ENCODE measurements around the gene ETFB. TPM values are rescaled to one million over a fixed set of nuclear protein-coding genes. Genes with fewer than 3 reads are reported as not detected.

Gene ETFB
- total RNA-seq, 1 experiment from 2014 or later = 125 TPM

DNA sequence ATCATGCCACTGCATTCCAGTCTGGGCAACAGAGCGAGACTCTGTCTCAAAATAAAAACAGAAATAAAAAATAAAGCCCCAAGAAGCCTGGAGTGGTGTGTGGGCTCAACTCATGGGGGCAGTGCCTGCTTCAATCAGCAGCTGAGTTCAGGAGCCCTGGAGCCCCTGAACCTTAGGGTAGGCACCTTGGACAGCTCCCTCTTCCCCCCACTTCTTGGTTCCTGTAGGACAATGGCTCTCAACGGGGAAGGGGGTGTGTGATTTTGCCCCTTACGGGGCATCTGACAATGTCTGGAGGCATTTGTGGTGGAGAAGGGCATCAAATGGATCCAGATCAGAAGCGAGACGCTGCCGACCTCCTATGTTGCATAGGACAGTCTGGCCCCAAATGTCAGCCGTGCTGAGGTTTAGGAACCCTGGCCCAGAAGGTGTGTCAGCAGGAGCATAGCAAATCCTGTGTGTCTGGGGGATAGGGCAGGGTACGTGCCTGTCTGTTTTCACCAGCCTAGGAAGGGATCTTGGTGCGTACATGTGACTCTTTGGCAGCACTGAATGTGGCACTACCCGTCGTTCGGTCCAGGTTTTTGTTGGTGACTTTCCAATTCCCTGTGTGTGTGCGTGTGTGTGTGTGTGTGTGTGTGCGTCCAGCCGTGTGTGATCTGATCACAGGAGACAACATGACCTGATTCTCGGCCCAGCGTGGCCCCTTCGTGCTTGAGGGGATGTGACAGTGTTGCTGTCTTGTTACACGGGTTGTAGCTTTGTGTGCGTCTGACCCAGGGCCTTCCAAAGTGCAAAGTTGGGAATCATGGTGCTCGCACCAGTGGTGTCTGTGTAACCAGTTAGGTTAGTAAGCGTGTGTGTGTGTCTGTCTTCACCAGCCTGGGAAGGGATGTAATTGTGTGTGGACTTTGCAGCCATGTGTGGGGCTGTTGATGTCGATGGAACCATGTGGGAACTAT is 47.2 kb downstream of the ETFB start:
- DNase-seq = peak; percentile 68
- Histone ChIP-seq H3K4me3 (ENCODE audit: insufficient read depth, low read depth, low read length) (no peak overlapping the region), H3K36me3 (replicated peaks; ENCODE audit: control insufficient read depth, insufficient read depth, low read length) (no peaks in the 10 kb centered on the region), H3K27me3 (ENCODE audit: control insufficient read depth, insufficient read depth, low read length) (no peaks in the 10 kb centered on the region)

DNA sequence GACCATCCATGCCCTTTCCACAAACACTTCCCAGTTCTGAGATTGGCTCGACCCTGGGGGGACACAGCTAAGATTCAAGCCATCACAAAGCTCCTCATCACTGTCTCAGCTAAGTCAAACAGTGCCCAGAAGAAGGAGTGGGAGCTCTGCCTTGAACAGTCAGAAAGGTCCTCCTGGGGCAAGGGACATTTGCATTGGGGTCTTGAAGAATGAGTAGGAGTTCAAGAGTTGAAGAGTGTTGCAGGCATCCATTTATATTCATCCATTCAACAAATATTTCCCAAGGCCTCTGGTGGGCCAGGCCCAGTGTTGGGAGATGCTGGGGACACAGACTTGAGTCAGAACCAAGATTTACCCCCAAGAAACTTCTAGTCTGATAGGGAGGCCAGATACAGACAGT is 48.2 kb downstream of the ETFB start:
- Histone ChIP-seq H3K27me3 (ENCODE audit: control insufficient read depth, insufficient read depth, low read length) (no peaks in the 10 kb centered on the region), H3K4me3 (ENCODE audit: insufficient read depth, low read depth, low read length) (no peak overlapping the region)
- no peak for DNase-seq

GRCh38 chr19:51317376-51317775 is 48.8 kb downstream of the ETFB start:
- H3K4me3 ChIP-seq (ENCODE audit: insufficient read depth, low read depth, low read length) = no peak overlapping the region
- no peak for DNase-seq
- H3K27me3 ChIP-seq (ENCODE audit: control insufficient read depth, insufficient read depth, low read length) = no peaks in the 10 kb centered on the region; the same call in 1 of the 2 replicates
- 0 out of 2 replicates have a peak, but pooled peaks cover 1% of the 10 kb centered on the region for H3K36me3 ChIP-seq (replicated peaks; ENCODE audit: control insufficient read depth, insufficient read depth, low read length)

More for the DNA sequence above, 48.2 kb downstream of the ETFB start:
- H3K36me3 ChIP-seq (replicated peaks; ENCODE audit: control insufficient read depth, insufficient read depth, low read length) = 0 out of 2 replicates have a peak, but pooled peaks cover 1% of the 10 kb centered on the region

DNA sequence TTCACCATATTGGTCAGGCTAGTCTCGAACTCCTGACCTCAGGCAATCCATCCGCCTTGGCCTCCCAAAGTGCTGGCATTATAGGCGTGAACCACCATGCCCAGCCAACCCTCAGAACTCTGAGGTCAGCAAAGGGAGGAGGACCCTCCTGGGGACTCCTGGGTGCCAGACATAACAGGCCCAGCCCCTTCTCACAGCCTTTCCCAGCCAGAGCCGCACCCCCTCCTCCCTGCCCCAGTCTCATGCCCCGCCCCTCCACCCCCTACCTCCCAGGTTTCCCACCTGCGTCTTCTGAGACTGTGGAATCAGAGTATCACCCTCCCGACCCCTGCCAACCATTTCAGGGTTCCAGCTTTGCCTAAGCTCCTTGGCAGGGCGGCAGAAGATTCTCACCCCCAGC is 49.5 kb downstream of the ETFB start:
- peak; percentile 76 for DNase-seq
- H3K36me3 ChIP-seq (replicated peaks; ENCODE audit: control insufficient read depth, insufficient read depth, low read length) = 0 out of 2 replicates have a peak, but pooled peaks cover 1% of the 10 kb centered on the region
- no peaks in the 10 kb centered on the region; the same call in 1 of the 2 replicates for H3K27me3 ChIP-seq (ENCODE audit: control insufficient read depth, insufficient read depth, low read length)
- H3K4me3 ChIP-seq (ENCODE audit: insufficient read depth, low read depth, low read length) = no peak overlapping the region

DNA sequence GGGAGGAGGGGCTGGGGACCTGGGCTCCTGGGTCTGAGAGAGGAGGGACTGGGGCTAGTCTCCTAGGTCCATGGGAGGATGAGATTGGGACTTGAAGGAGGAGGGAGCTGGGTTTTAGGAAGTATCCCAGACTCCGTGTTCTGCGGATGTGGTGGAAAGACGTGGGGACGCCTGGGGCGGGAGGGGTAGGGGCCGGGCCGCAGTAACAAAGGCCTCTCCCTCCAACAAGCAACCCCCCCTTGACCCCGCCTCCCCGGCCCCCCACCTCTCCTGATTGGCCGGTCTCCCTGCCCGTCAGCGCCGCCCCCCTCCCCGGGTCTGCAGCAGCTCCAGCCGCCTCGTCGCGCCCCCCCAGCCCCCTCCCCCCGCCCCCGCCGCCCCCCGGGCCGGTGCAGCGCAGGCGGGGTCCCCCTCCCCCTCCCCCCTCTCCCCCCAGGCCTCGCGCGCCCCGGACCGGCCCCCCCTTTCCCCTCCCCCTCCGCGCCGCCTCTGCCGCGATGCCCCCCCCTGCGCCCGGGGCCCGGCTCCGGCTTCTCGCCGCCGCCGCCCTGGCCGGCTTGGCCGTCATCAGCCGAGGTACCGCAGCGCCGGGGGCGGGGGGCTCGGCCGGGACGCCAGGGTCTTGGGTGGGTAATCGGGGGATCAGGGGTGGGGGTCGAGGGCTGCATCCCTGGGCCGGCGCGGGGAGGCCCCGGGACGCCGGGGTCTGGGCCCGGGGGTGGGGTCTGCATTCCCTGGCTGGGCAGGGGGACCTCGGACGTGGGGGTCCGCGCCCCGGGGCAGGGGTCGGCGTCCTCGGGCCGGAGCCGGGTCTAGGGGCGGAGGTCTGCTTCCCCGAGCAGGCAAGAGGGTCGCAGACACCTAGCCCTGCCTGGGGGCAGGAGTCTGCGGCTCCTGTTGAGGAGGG is 54.6 kb downstream of the ETFB start, which contains the start of gene IGLON5:
Gene IGLON5, plus strand, starts transcription at position 294 of the 907 bp plus-strand sequence. Its CDS starts 204 bp downstream, at position 498.
- DNase-seq = peak; percentile 99
- no peaks in the 10 kb centered on the region; the same call in 1 of the 2 replicates for H3K27me3 ChIP-seq (ENCODE audit: control insufficient read depth, insufficient read depth, low read length)
- H3K36me3 ChIP-seq (replicated peaks; ENCODE audit: control insufficient read depth, insufficient read depth, low read length) = 0 out of 2 replicates have a peak, but pooled peaks cover 1% of the 10 kb centered on the region
- peak within 1 kb of the TSS; percentile 60 for H3K4me3 ChIP-seq (ENCODE audit: insufficient read depth, low read depth, low read length)

DNA sequence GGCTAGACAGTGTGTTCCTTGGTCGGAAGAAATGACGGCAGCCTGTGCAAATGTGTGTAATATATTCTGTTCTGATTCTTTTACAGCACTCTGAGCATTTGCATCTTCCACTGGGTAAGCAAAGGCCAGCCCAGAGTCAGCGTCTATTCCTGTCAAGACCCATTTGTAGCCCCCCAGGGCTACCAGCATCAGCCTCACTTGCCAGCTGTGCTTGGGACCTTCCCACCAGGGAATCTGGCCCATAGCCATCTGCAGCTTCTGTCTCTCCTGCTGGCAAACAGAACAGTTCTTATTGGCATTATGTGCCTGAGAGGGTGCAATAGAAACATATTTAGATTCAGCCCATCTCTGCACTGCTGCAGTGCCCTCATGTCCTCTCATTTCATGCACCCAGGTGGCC is 60.7 kb downstream of the ETFB start:
- DNase-seq = no peak
- no peak overlapping the region for H3K4me3 ChIP-seq (ENCODE audit: insufficient read depth, low read depth, low read length)
- H3K27me3 ChIP-seq (ENCODE audit: control insufficient read depth, insufficient read depth, low read length) = no peaks in the 10 kb centered on the region; the same call in 1 of the 2 replicates
- H3K36me3 ChIP-seq (replicated peaks; ENCODE audit: control insufficient read depth, insufficient read depth, low read length) = no peaks in the 10 kb centered on the region

- no peak overlapping the region for H3K4me3 ChIP-seq (ENCODE audit: insufficient read depth, low read depth, low read length)
- no peak for DNase-seq
- no peaks in the 10 kb centered on the region for H3K27me3 ChIP-seq (ENCODE audit: control insufficient read depth, insufficient read depth, low read length)
- no peaks in the 10 kb centered on the region for H3K36me3 ChIP-seq (replicated peaks; ENCODE audit: control insufficient read depth, insufficient read depth, low read length)
Measured at GRCh38 chr19:51301266-51301665, 64.9 kb downstream of the ETFB start.

GRCh38 chr19:51297406-51297805 is 68.8 kb downstream of the ETFB start:
- Histone ChIP-seq H3K4me3 (ENCODE audit: insufficient read depth, low read depth, low read length) (no peak overlapping the region), H3K36me3 (replicated peaks; ENCODE audit: control insufficient read depth, insufficient read depth, low read length) (no peaks in the 10 kb centered on the region), H3K27me3 (ENCODE audit: control insufficient read depth, insufficient read depth, low read length) (no peaks in the 10 kb centered on the region)
- DNase-seq = no peak

GRCh38 chr19:51296336-51297093 is 69.7 kb downstream of the ETFB start:
- H3K4me3 ChIP-seq (ENCODE audit: insufficient read depth, low read depth, low read length) = no peak overlapping the region
- no peaks in the 10 kb centered on the region for H3K36me3 ChIP-seq (replicated peaks; ENCODE audit: control insufficient read depth, insufficient read depth, low read length)
- no peaks in the 10 kb centered on the region for H3K27me3 ChIP-seq (ENCODE audit: control insufficient read depth, insufficient read depth, low read length)
- DNase-seq = peak; percentile 81

DNA sequence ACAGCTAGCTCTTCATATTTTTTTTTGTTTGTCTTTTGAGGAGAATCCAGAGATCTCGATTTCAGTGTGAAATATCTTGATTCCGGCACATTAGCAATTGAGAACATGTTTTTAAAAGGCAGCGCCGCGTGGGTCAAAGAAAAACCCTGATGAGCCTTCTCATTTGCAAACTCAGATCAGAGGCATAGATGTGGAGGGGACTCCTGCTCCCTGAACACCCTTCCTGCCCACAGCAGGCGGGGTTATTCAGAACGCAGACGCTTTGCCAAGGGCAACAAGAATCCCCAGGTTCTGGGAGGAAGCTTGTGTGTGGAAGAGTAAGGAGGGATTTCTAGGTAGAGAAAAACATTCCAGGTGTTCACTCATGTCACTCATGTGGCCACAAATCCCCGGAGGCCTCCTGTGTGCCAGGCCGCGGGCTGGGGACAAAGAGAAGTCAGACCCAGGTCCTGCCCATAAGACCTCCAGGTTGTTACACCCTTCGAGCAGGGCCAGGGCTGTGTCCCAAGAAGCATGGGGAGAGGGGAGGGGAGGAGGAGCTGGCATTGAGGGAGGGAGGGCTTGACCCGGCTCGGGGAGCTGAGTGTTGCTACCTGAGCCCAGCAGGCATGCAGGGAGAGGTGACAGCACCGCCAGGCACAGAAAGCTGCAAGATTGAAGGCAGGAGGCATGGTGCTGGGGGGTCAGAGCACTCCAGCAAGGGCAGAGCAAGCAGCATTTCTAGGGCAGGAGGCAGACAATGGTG is 70.6 kb downstream of the ETFB start:
- peak; percentile 72 for DNase-seq
- no peak overlapping the region for H3K4me3 ChIP-seq (ENCODE audit: insufficient read depth, low read depth, low read length)
- H3K36me3 ChIP-seq (replicated peaks; ENCODE audit: control insufficient read depth, insufficient read depth, low read length) = no peaks in the 10 kb centered on the region
- H3K27me3 ChIP-seq (ENCODE audit: control insufficient read depth, insufficient read depth, low read length) = no peaks in the 10 kb centered on the region

Other genes starting within 250 kb of the ETFB start
- gene SIGLEC9, start 241.5 kb downstream of the ETFB start, total RNA-seq (2014; rRNA removed; shearing (Covaris generic)) = not detected in 2 replicates
- gene SIGLEC7, start 224.1 kb downstream of the ETFB start, total RNA-seq (2014; rRNA removed; shearing (Covaris generic)) = not detected in 2 replicates
- 0.04 and 0.28 TPM in 2 replicates for gene CD33, start 141.3 kb downstream of the ETFB start, total RNA-seq (2014; rRNA removed; shearing (Covaris generic))
- not detected in 2 replicates for gene SIGLECL1, start 115.3 kb downstream of the ETFB start, total RNA-seq (2014; rRNA removed; shearing (Covaris generic))
- 18.2 and 24.5 TPM in 2 replicates for gene IGLON5, start 54.7 kb downstream of the ETFB start, total RNA-seq (2014; rRNA removed; shearing (Covaris generic))
- gene VSIG10L, start 24.2 kb downstream of the ETFB start, total RNA-seq (2014; rRNA removed; shearing (Covaris generic)) = 9.6 and 13.2 TPM in 2 replicates
- gene CLDND2, start 2.6 kb upstream of the ETFB start, total RNA-seq (2014; rRNA removed; shearing (Covaris generic)) = 0.89 and 1.2 TPM in 2 replicates
- gene NKG7, start 6.3 kb upstream of the ETFB start, total RNA-seq (2014; rRNA removed; shearing (Covaris generic)) = not detected in 2 replicates
- gene LIM2, start 21.6 kb upstream of the ETFB start, total RNA-seq (2014; rRNA removed; shearing (Covaris generic)) = not detected in 2 replicates
- 3.2 and 5.4 TPM in 2 replicates for gene C19orf84, start 24.2 kb upstream of the ETFB start, total RNA-seq (2014; rRNA removed; shearing (Covaris generic))
- not detected in 2 replicates for gene SIGLEC10, start 51.3 kb upstream of the ETFB start, total RNA-seq (2014; rRNA removed; shearing (Covaris generic))
- not detected in 2 replicates for gene SIGLEC8, start 92.1 kb upstream of the ETFB start, total RNA-seq (2014; rRNA removed; shearing (Covaris generic))
- not detected in 2 replicates for gene CEACAM18, start 112.2 kb upstream of the ETFB start, total RNA-seq (2014; rRNA removed; shearing (Covaris generic))
- not detected in 2 replicates for gene SIGLEC12, start 135.4 kb upstream of the ETFB start, total RNA-seq (2014; rRNA removed; shearing (Covaris generic))
- not detected in 2 replicates for gene SIGLEC6, start 165.3 kb upstream of the ETFB start, total RNA-seq (2014; rRNA removed; shearing (Covaris generic))
- 2.4 and 3.0 TPM in 2 replicates for gene ZNF175, start 204.9 kb upstream of the ETFB start, total RNA-seq (2014; rRNA removed; shearing (Covaris generic))

Measured in H7 (cell line).